ENCODE data around the gene SPAG16.

DNA sequence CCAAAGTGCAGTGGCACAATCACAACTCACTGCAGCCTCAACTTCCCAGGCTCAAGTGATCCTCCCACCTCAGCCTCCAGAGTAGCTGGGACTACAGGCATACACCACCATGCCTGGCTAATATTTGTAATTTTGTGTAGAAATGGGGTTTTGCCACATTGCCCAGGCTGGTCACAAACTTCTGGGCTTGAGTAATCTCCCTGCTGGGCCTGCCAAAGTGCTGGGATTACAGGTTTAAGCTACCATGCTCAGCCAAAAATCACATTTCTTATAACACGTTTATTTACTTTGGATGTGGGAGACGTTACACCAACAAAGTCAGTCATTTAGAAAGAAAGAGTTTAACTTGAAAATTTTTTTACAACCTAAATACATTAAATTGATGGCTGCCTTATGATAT is 917.6 kb downstream of the SPAG16 start:
- no peak for TF ChIP-seq POLR2A (IDR thresholded peaks at IDR 0.05)
- TF ChIP-seq, protein P1, sequence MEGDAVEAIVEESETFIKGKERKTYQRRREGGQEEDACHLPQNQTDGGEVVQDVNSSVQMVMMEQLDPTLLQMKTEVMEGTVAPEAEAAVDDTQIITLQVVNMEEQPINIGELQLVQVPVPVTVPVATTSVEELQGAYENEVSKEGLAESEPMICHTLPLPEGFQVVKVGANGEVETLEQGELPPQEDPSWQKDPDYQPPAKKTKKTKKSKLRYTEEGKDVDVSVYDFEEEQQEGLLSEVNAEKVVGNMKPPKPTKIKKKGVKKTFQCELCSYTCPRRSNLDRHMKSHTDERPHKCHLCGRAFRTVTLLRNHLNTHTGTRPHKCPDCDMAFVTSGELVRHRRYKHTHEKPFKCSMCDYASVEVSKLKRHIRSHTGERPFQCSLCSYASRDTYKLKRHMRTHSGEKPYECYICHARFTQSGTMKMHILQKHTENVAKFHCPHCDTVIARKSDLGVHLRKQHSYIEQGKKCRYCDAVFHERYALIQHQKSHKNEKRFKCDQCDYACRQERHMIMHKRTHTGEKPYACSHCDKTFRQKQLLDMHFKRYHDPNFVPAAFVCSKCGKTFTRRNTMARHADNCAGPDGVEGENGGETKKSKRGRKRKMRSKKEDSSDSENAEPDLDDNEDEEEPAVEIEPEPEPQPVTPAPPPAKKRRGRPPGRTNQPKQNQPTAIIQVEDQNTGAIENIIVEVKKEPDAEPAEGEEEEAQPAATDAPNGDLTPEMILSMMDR (IDR thresholded peaks at IDR 0.05), result no peak

Measured in heart left ventricle (tissue), 13 donors.